H54 (cell line): ENCODE results near the gene TTI1.

Source experiments
- DNase-seq: peaks from one replicate; pipeline ENCODE4 v3.0.0; 2011; ENCODE audit warnings: low spot score, mixed read lengths; ENCODE audit not compliant: insufficient read length
- FAIRE-seq: peaks from 3 replicates; lab custom pipeline; 2011; peaks lifted over from hg19 to GRCh38; lab: Jason Lieb, UNC
- POLR2A ChIP-seq: IDR thresholded peaks from 2 replicates; pipeline ENCODE4 v1.6.1; 2011; ENCODE audit warnings: low read depth, mild to moderate bottlenecking, low read length

Gene TTI1

DNA sequence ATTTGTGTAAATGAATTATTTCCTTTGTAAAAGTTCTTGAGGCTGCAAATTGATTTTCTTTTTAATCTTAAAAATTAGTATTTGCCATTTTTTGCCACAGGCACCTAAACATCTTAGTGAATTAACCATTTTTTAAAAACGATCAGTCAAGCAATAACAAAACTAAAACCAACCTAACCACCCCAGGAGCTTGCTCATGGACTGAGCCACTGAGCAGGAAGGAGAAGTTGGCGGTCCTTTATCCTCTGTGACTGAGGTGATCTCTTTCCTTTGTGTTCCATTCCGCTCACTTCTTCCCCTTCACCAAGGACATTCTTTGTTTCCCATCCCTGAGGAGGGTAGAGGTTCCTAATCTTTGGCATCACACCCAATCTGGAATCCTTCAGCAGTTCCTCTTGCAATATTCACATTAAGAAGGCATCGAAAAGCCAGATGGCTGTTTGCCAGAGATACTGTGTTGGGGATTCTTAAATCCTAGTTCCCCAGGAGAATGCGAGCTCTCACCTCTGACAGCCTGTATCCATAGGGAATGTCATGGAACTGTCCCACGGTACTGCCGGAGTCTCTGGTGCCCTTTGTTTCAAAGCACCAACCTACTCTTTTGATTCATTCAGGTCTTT is 30.8 kb upstream of the TTI1 start:
- no peak for FAIRE-seq
- DNase-seq = no peak
- no peak for TF ChIP-seq POLR2A

DNA sequence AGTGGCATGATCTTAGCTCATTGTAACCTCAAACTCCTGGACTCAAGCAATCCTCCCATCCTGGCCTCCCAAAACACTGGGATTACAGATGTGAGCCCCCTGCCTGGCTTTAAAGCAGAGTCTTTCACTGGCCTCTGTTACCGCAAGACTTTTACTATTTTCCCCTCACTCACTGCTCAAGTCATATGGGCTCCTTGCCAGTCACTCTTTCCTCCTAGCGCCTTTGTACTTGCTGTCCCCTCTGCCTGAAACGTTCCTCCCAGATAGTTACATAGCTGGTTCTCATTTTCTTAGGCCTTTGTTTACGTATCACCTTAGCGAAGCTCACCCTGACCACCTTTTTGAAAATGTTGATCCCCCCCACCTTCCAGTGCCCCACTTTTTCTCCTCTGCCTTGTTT is 29.6 kb upstream of the TTI1 start:
- no peak for DNase-seq
- no peak for TF ChIP-seq POLR2A
- FAIRE-seq = no peak

DNA sequence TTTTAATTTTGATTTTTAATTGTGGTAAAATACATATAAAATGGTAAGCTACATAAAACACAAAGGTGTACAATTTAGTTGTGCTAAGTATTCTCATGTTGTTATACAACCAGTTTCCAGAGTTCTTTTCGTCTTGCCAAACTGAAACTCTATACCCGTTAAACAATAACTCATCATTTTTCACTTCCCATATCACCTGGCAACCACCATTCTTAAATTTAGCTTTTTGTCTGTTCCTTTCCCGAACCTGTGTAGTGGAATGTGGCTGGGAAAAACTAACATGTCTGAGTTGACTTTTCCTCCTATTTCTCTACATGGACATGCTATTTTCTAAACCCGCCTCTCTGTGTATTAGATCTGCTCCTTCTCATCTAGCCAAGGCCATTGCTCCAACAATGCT is 27.9 kb upstream of the TTI1 start:
- TF ChIP-seq POLR2A = no peak
- no peak for DNase-seq
- no peak for FAIRE-seq

DNA sequence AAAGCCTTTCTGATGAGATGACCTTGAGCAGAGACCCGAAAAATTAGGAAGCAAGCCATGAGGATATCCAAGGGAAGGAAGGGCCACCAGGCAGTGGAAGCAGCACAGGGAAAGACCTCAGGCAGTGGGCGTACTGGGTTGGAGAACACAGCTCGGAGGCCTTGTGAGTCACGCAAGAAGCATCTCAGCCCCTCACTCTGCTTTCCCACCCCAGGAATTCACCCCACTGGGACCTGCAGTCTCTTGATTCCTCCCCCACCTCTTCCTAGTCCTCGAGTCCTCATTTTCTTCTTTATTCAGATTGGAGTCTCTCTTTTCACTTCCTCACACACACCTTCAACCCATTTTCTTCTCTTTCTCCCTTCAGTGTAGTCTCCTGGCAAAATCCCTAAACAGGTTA is 27.3 kb upstream of the TTI1 start:
- no peak for TF ChIP-seq POLR2A
- DNase-seq = no peak
- FAIRE-seq = no peak

DNA sequence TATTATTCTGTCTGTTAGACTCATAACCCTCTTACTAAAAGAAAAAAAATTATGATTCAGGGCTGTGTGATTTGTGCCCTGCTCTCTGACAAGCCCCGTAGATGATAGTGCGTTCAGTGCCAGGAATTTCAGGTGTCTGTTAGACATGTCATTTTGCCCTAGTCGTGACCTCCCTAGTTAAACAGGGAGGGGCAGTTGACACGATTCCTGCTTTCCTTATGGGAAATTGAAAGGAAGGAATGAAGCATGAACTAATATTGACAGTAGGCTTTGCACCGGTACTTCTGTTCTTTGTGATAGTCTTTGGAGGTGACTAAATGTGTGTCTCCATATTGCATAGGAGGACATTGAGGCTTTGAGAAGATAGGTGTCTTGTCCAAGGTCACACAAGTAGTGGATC is 26.6 kb upstream of the TTI1 start:
- no peak for DNase-seq
- no peak for FAIRE-seq
- no peak for TF ChIP-seq POLR2A

DNA sequence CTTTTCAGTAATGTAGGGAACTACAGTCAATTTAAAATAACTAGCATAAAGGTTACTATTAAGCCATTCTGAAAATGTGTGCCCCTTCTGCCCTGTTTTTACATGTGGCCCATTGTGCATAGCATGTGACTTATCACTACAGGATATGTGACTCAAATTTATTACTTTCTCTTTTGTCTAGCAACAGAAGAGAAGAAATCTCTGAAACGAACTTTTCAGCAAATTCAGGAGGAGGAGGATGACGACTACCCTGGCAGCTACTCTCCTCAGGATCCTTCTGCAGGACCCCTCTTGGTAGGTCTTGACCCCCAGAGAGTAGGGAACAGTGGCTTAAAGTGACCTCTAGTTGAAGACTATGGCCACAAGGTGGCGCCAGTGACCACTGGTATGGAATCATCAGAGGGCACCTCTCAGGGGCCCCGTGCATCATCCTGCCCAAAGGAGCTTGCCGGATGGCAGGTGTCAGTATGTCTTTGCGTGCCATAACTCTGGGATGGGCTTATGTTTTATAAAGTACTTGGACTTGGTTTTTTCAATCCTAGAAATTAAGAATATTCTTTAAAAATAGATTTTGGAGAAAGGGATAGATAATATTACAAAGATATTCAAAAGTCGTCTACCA is 24.2 kb upstream of the TTI1 start:
- no peak for DNase-seq
- FAIRE-seq = no peak
- TF ChIP-seq POLR2A = no peak

DNA sequence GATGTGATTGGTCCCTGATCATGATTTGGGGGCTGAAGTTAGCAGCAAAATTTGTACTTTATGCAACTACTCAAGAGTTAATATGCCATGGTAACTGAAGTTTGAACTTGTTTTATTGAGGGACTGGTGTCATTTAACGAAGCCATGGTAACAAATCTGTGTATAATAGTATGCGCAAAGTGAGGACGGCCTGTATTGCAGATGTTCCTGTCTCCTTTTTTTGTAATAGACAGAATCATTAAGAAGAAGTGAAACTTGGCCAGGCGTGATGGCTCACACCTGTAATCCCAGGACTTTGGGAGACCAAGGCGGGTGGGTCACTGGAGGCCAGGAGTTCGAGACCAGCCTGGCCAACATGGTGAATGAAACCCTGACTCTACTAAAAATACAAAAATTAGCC is 22.6 kb upstream of the TTI1 start:
- TF ChIP-seq POLR2A = no peak
- DNase-seq (no peak), FAIRE-seq (no peak)

DNA sequence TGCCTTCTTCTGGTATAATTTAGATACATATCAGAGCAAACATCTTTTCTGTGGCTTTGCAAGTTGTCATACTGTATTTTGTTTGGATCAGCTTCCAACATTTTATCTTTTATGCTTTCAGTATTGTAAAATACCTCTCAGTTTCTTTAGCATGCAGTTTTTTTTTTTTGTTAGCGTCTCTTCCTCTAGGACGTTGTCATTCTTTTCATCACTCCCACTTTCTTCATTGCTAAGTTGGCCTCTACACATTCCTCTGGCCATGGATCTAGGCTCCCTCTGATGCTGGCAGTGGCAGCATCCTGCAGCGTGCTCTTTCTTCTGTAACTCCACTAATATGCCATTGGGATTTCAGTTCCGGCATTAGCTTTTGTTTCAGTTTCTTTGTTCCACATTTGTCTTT is 22.0 kb upstream of the TTI1 start:
- no peak for FAIRE-seq
- no peak for DNase-seq
- TF ChIP-seq POLR2A = no peak

DNA sequence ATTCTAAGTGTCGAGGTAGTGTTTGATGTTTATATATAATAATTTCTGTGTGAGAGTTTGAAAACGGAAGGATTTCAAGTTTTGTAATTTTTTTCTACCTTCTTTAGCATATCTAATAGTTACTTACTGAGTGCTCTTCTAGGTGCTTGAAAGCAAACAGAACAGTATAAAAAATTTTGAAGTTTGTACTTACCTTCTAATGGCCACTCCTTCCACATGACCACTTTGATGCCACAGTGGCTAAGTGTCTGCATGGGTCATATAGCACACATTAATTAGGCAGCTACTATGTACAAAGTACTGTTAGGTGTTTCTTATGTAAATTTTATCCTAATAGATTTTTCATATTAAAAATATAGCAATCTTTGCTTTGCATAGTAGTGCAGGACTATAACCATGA is 21.4 kb upstream of the TTI1 start:
- FAIRE-seq (no peak), DNase-seq (no peak)
- TF ChIP-seq POLR2A = no peak

DNA sequence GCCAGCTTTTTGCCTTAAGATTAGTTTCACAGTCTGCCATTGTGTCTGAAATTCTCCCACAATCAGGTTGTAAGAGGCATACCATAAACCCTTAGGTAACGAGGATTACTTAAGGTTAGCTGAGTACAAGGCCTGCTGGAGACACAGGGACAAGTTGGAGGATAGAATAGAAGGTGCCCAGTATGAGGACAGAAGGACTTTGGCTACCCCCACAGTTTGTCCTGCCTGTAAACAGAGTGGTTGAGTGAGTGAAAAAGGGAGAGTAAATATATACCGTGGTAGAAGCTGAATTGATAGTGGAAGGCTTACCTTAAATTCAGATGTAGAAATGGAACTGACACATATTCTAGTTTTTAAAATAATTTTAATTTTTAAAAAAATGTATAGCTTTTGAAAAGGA is 19.6 kb upstream of the TTI1 start:
- no peak for FAIRE-seq
- DNase-seq = no peak
- no peak for TF ChIP-seq POLR2A

DNA sequence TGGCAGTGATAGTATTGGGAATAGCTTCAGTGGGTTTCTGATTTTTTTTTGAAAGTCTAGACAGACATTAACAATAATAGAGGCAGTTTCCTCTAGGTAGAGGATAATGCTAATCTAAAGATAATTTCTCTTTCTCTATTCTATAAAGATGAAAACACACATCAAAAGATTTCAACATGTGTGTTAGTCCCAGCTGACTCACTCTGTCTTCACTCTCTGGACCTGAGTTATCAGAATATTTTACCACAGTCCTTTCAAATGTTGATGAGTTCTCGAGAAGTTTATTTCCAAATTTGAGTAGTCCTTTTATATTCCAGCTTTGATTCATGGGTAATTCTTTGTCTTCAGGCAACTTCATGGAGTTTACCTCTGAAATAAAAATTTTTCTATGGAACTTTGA is 17.4 kb upstream of the TTI1 start:
- no peak for FAIRE-seq
- no peak for TF ChIP-seq POLR2A
- DNase-seq = no peak

DNA sequence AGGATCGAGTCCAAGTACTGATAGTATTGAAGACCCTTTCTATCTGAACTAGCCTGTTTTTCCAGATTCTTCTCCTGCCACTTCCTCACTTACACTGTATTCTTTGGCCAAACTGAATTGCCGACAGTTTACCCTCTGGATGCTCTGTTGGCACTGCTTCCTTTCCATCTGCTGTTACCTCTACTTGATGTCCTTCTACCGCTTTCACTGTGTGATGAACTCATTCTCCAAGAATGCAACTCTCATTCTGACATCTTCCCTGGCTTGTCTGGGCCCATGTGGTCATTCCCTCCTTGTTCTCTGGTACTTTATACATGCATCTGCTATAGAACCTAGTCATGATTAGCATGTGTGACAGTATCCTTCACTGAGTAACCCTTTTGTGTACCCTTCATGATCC is 16.5 kb upstream of the TTI1 start:
- TF ChIP-seq POLR2A = no peak
- FAIRE-seq = peak; percentile 94

DNA sequence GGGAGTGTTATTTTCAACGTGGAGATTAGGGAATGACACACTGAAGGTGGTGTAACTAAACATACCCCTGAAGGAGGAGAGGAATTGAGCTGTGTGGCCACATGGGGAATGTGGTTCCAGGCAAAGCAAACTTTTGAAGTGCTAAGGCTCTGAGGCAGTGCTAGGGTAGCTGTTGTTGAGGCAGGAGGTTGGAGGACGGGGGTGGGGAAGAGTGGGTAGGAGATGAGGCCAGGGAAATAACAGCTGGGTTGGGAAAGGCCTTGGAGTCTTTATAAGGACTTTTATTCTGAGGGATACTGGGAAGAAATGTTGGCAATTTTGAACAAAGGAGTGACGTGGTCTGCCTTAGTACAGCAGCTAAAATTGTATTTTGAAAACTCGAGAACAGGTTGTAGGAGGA is 13.3 kb upstream of the TTI1 start:
- no peak for TF ChIP-seq POLR2A
- no peak for FAIRE-seq
- DNase-seq = no peak

More for the DNA sequence above, 16.5 kb upstream of the TTI1 start:
- peak; percentile 47 for DNase-seq

DNA sequence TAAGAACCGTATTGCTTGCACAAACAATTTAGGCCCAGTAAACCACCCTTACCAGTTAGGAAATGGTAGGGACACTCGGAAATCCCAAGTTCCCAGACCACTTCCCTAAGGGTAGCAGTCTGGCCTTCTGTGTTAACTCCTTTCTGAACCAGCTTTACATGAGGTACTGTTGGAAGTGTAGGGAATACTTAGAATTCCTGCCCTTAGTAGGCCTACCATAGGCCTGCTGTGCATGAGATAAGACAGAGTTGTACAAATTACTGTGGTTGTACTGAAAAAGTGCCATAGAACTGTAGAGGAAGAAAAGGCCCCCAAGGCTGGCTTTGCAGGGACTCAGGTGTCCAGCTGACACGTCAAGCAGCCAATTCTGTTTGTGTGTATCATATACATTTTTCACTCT is 11.4 kb upstream of the TTI1 start:
- DNase-seq (no peak), FAIRE-seq (no peak)
- no peak for TF ChIP-seq POLR2A

DNA sequence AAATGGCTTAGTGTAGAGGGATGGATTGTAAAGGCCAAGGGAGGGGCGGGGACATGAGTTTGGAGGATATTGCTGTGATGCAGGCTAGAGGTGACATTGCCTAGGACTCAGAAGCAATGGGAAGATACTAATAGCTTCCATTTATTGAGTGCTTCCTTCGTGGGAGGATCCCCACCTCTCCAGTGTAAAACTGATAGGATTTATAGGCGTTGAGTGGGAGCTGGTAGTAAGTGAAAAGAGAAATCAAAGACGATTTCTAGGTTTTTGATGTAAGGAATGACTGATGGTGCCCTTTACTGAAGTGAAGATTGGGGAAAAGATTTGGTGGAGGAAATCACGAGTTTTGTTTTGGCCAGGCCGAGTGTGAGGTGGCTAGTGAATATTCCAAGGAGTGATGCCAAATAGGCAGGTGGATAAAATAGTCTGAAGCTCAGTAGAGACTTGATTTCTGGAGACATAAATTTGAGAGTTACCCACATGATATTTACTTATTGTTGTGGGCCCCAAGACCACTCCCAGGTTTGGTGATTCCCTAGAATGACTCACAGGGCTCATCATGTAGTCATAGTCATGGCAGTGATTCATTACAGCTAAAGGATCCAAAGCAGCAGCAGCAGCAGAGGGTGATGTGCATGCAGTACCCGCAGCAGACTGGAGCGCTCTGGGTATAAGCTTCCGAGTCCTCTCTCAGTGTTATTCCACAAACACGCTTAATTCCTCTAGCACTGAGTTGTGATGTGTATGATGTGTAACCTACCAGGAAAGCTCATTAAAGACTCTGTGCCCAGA is 10.4 kb upstream of the TTI1 start:
- no peak for TF ChIP-seq POLR2A
- DNase-seq (peak; percentile 68), FAIRE-seq (peak; percentile 91)

DNA sequence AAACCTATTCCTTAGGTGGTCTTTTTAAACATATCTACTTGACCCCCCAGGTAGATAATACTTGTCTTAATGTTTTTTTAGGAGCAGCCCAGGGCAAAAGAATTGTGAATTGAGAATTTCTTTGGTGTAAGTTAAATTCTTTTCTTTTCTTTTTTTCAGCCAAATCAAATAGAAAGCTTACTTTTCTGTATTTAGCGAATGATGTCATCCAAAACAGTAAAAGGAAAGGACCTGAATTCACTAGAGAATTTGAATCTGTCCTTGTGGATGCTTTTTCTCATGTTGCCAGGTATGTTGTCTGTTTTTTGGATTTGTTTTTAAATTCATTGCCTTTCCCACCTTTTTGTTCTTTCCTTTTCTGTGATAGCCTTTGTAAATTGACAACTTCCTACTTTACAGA is 7.0 kb upstream of the TTI1 start:
- TF ChIP-seq POLR2A = no peak
- DNase-seq (no peak), FAIRE-seq (no peak)
